Body of pancreas (tissue), 4 donors: ENCODE data around the gene AMHR2. TPM values are rescaled to one million over a fixed set of nuclear protein-coding genes. Genes with fewer than 3 reads are reported as not detected.
"Not testable (repeated sequence)": the region's sequence is repeated elsewhere in the genome, so short reads cannot be mapped to it uniquely, and the experiment has no call there.

ENCODE experiments used
- ATAC-seq: fragments of 150-250 bp; one replicate; pipeline ENCODE4 v1.9.1; 2016
- DNase-seq, 4 donors: peaks; one replicate each; pipeline ENCODE4 v3.0.0-alpha.2; 2019
- H3K27ac ChIP-seq, 4 donors: fragments of 200-600 bp; sonication (generic); 1 replicate in 3 of 4; 2 replicates in 1 of 4; pipeline versions ENCODE4 v1.5.1 to v1.6.1; 2016 to 2019; ENCODE audit warnings: mild to moderate bottlenecking in 1 of 4, mixed read lengths in 1 of 4, moderate library complexity in 1 of 4
- H3K27me3 ChIP-seq, 2 donors: fragments of 200-600 bp; sonication (generic); one replicate each; pipeline ENCODE4 v1.6.0; 2016; ENCODE audit warnings: mild to moderate bottlenecking in 1 of 2
- H3K36me3 ChIP-seq, 2 donors: fragments of 200-600 bp; sonication (generic); replicated peaks in 1 of 2; 2 replicates each; pipeline ENCODE4 v1.5.1; 2016; ENCODE audit warnings: low read depth in 2 of 2; ENCODE audit not compliant: insufficient read depth in 1 of 2
- H3K4me1 ChIP-seq: fragments of 200-600 bp; sonication (generic); one replicate; pipeline ENCODE4 v1.6.0; 2016
- H3K4me3 ChIP-seq, 2 donors: fragments of 200-600 bp; sonication (generic); 1 replicate in 1 of 2; 2 replicates in 1 of 2; pipeline ENCODE4 v1.5.1; 2016 to 2019
- H3K9me3 ChIP-seq, 3 donors: fragments of 200-600 bp; sonication (generic); 1 replicate in 2 of 3; 2 replicates in 1 of 3; pipeline ENCODE4 v1.5.1; 2016
- CTCF ChIP-seq, 7 experiments: fragments of 450-650 bp in 4 of 7; fragments of 200-600 bp in 3 of 7; sonication (generic) in 3 of 7; IDR thresholded peaks; one replicate each; pipeline ENCODE4 v1.5.1; 2016 to 2019; ENCODE audit warnings: antibody characterized with exemption in 7 of 7
- POLR2A ChIP-seq, 3 donors: fragments of 450-650 bp; IDR thresholded peaks; one replicate each; pipeline ENCODE4 v1.6.1; 2016; ENCODE audit warnings: antibody characterized with exemption in 3 of 3, mild to moderate bottlenecking in 2 of 3
- WGBS, 2 donors: methylation state at CpG; one replicate each; pipeline ENCODE4 v1.1.5; 2017; 5-methylcytosine and 5-hydroxymethylcytosine counted together
- intact Hi-C: fragments of 100-400 bp; cut with DNase I; formaldehyde crosslinking; loops from one replicate; pipeline ENCODE4 v1.15.1; 2023
- total RNA-seq, 2 donors: library from RNA; depleted of rRNA; stranded (reverse); fragments of >200 nt; gene quantifications; one replicate each; pipeline ENCODE4 v1.1.0, GENCODE V29; 2016

Gene AMHR2
- total RNA-seq, 2 donors from 2014 or later: 2.3 to 10.6 TPM

DNA sequence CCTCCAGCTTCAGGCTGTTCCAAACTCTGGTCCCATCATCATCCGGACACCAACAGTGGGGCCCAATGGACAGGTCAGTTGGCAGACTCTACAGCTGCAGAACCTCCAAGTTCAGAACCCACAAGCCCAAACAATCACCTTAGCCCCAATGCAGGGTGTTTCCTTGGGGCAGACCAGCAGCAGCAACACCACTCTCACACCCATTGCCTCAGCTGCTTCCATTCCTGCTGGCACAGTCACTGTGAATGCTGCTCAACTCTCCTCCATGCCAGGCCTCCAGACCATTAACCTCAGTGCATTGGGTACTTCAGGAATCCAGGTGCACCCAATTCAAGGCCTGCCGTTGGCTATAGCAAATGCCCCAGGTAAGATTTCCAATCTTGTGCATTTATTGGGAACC, 40.4 kb upstream of the AMHR2 start:
- H3K4me1 ChIP-seq: peaks cover 83% of the 10 kb centered on the region
- ATAC-seq (no peak), DNase-seq (no peak)
- H3K27me3 ChIP-seq: no peaks in the 10 kb centered on the region
- peaks cover 0 to 4% of the 10 kb centered on the region in 2 donors for H3K36me3 ChIP-seq
- TF ChIP-seq POLR2A (IDR thresholded peaks at IDR 0.05) (no peak), CTCF (IDR thresholded peaks at IDR 0.05) (no peak)
- WGBS, 2 donors: 40 to 47% methylated on average over 2 of the region's 2 CpGs
- H3K9me3 ChIP-seq: no peaks in the 10 kb centered on the region
- intact Hi-C loops: no loop called here
- peak overlapping the region in 1 of 4 donors; percentile 27 for H3K27ac ChIP-seq
- H3K4me3 ChIP-seq: no peak overlapping the region

DNA sequence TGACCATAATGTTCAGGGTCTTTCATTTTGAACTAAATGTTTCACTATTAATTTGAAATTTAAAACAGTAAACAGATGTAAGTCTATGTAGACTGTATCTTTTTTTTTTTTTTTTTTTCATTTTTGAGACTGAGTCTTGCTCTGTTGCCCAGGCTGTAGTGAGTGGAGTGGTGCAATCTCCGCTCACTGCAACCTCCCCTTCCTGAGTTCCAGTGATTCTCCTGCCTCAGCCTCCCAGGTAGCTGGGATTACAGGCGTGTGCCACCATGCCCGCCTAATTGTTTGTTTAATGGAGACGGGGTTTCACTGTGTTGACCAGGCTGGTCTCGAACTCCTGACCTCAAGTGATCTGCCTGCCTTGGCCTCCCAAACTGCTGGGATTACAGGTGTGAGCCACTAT, 37.3 kb upstream of the AMHR2 start:
- H3K36me3 ChIP-seq, H3K9me3 ChIP-seq, intact Hi-C loops, DNase-seq, H3K4me3 ChIP-seq, H3K27me3 ChIP-seq, ATAC-seq: not testable (repeated sequence)
- H3K4me1 ChIP-seq: peaks cover 94% of the 10 kb centered on the region
- peak overlapping the region in 1 of 4 donors; percentile 35 for H3K27ac ChIP-seq
- WGBS, 2 donors: 86% methylated on average over 5 of the region's 5 CpGs

DNA sequence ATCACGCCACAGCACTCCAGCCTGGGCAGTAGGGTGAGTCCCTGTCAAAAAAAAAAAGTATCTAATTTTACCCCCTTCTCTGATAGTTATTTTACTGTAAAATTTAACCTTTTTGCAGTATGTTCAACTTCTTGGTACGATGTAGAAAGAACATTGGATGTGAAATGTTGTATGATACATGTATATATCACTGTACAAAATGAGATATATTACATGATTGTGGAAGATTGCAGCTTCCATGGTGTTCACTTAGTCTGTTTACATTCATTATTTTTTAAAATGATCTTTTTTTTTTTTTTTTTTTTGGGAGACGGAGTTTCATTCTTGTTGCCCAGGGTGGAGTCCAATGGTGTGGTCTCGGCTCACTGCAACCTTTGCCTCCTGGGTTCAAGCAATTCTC, 34.7 kb upstream of the AMHR2 start:
- Histone ChIP-seq H3K36me3 (no peaks in the 10 kb centered on the region), H3K9me3 (no peaks in the 10 kb centered on the region), H3K27me3 (no peaks in the 10 kb centered on the region), H3K4me3 (no peak overlapping the region), H3K27ac (peak overlapping the region in 3 of 4 donors; percentile 36 to 66 (median 60)), H3K4me1 (peaks cover 69% of the 10 kb centered on the region)
- ATAC-seq (no peak), DNase-seq (no peak)
- TF ChIP-seq POLR2A (IDR thresholded peaks at IDR 0.05) (no peak), CTCF (IDR thresholded peaks at IDR 0.05) (no peak)
- WGBS, 2 donors: 94 to 97% methylated on average over 4 of the region's 4 CpGs
- intact Hi-C loops: no loop called here

DNA sequence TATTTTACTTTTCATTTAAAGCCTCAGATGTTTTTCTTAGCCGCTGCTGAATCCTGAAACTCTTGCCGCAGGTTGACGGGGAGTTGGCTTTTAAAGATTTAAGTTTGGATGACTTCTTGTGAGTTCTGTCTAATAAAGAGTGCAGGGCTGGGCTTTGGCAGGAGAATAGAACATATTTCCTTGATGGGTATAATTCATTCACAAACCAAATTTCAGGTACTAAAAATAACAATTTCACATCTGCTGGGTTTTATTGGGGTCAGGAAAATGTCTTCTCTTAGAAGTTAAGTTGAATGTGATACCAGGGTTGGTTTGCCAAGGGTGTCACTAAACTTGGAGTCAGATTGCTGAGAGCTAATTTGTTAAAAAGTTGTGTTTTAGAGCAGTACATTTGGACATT, 34.0 kb upstream of the AMHR2 start:
- Histone ChIP-seq H3K9me3 (no peaks in the 10 kb centered on the region), H3K4me3 (no peak overlapping the region), H3K27ac (peak overlapping the region in 1 of 4 donors; percentile 36), H3K27me3 (no peaks in the 10 kb centered on the region), H3K4me1 (peaks cover 61% of the 10 kb centered on the region), H3K36me3 (no peaks in the 10 kb centered on the region)
- intact Hi-C loops: no loop called here
- DNase-seq (no peak), ATAC-seq (no peak)
- WGBS, 2 donors: 81 to 90% methylated on average over 3 of the region's 3 CpGs
- TF ChIP-seq CTCF (IDR thresholded peaks at IDR 0.05) (no peak), POLR2A (IDR thresholded peaks at IDR 0.05) (no peak)

- no peak for ATAC-seq
- Histone ChIP-seq H3K36me3 (no peaks in the 10 kb centered on the region), H3K27me3 (no peaks in the 10 kb centered on the region), H3K9me3 (no peaks in the 10 kb centered on the region), H3K4me1 (peaks cover 41% of the 10 kb centered on the region), H3K27ac (peak overlapping the region in 1 of 4 donors; percentile 36), H3K4me3 (no peak overlapping the region)
- TF ChIP-seq CTCF (IDR thresholded peaks at IDR 0.05): no peak
- TF ChIP-seq POLR2A (IDR thresholded peaks at IDR 0.05): no peak
- WGBS, 2 donors: 62 to 67% methylated on average over 5 of the region's 5 CpGs
- DNase-seq: no peak
- intact Hi-C loops: no loop called here
Observed at GRCh38 chr12:53391724-53392123, 31.9 kb upstream of the AMHR2 start.
